Neural progenitor cell (in vitro differentiated cells): ENCODE results near the gene NRSN2. TPM values are rescaled to one million over a fixed set of nuclear protein-coding genes. Genes with fewer than 3 reads are reported as not detected.

Experiments
- DNase-seq: peaks from one replicate; pipeline ENCODE4 v3.0.0-alpha.2; 2016; ENCODE audit warnings: low spot score
- H2AFZ ChIP-seq: fragments of 200-600 bp; sonication (generic); replicated peaks from 2 replicates; pipeline ENCODE4 v1.6.1; 2016; ENCODE audit warnings: antibody characterized with exemption
- H3F3A ChIP-seq: fragments of 200-600 bp; sonication (generic); 2 replicates; pipeline ENCODE4 v1.6.1; 2016; ENCODE audit warnings: antibody characterized with exemption, low read depth
- H3K27ac ChIP-seq: fragments of 200-600 bp; sonication (generic); 2 replicates; pipeline ENCODE4 v1.5.1; 2016; ENCODE audit warnings: mild to moderate bottlenecking
- H3K27me3 ChIP-seq: fragments of 200-600 bp; sonication (generic); 2 replicates; pipeline ENCODE4 v1.6.1; 2016; ENCODE audit warnings: mild to moderate bottlenecking, moderate library complexity
- H3K36me3 ChIP-seq: fragments of 200-600 bp; sonication (generic); 2 replicates; pipeline ENCODE4 v1.5.1; 2016
- H3K4me1 ChIP-seq: fragments of 200-600 bp; sonication (generic); 2 replicates; pipeline ENCODE4 v1.6.1; 2016; ENCODE audit warnings: mixed run types
- H3K4me2 ChIP-seq: fragments of 200-600 bp; sonication (generic); 2 replicates; pipeline ENCODE4 v1.6.1; 2016
- H3K4me3 ChIP-seq: fragments of 200-600 bp; sonication (generic); 2 replicates; pipeline ENCODE4 v1.5.1; 2016
- H3K79me2 ChIP-seq: fragments of 200-600 bp; sonication (generic); 2 replicates; pipeline ENCODE4 v1.6.1; 2016; ENCODE audit warnings: low read depth
- H3K9ac ChIP-seq: fragments of 200-600 bp; sonication (generic); 2 replicates; pipeline ENCODE4 v1.6.1; 2016
- H3K9me3 ChIP-seq: fragments of 200-600 bp; sonication (generic); 2 replicates; pipeline ENCODE4 v1.5.1; 2016; ENCODE audit warnings: low read depth
- H4K20me1 ChIP-seq: fragments of 200-600 bp; sonication (generic); 2 replicates; pipeline ENCODE4 v1.6.1; 2016; ENCODE audit warnings: low read depth
- H3K27ac Mint-ChIP-seq: 3 replicates; pipeline ENCODE4 v1.8.0; 2021; ENCODE audit warnings: mixed read lengths
- H3K27me3 Mint-ChIP-seq: 2 replicates; pipeline ENCODE4 v1.8.0; 2022; ENCODE audit warnings: low read depth, mild to moderate bottlenecking, inconsistent platforms, moderate library complexity, mixed read lengths; ENCODE audit not compliant: insufficient read depth
- H3K36me3 Mint-ChIP-seq: 3 replicates; pipeline ENCODE4 v1.8.0; 2021; ENCODE audit warnings: mixed read lengths
- H3K4me1 Mint-ChIP-seq: 3 replicates; pipeline ENCODE4 v1.8.0; 2021; ENCODE audit warnings: mixed read lengths
- H3K4me3 Mint-ChIP-seq: 3 replicates; pipeline ENCODE4 v1.8.0; 2021; ENCODE audit warnings: mild to moderate bottlenecking, moderate library complexity, mixed read lengths
- H3K9me3 Mint-ChIP-seq: 3 replicates; pipeline ENCODE4 v1.8.0; 2020; ENCODE audit warnings: mixed read lengths
- EZH2 ChIP-seq: fragments of 200-600 bp; sonication (generic); IDR thresholded peaks from 2 replicates; pipeline ENCODE4 v1.6.1; 2017; ENCODE audit warnings: antibody characterized with exemption, mild to moderate bottlenecking, moderate library complexity
- EZH2phosphoT487 ChIP-seq: fragments of 200-600 bp; sonication (generic); IDR thresholded peaks from 2 replicates; pipeline ENCODE4 v1.6.1; 2017; ENCODE audit warnings: antibody characterized with exemption
- total RNA-seq: library from RNA; depleted of rRNA; stranded (reverse); fragments of >200 nt; gene quantifications from 2 replicates; pipeline ENCODE4 v1.2.3, GENCODE V29; 2015; ENCODE audit warnings: low replicate concordance
- TF ChIP-seq, protein P1 (sequence below): fragments of 200-600 bp; sonication (generic); IDR thresholded peaks from 2 replicates; pipeline ENCODE4 v1.5.1; 2017; ENCODE audit warnings: antibody characterized with exemption, mild to moderate bottlenecking

Gene NRSN2
- total RNA-seq, 1 donor from 2014 or later = 8.8 TPM

DNA sequence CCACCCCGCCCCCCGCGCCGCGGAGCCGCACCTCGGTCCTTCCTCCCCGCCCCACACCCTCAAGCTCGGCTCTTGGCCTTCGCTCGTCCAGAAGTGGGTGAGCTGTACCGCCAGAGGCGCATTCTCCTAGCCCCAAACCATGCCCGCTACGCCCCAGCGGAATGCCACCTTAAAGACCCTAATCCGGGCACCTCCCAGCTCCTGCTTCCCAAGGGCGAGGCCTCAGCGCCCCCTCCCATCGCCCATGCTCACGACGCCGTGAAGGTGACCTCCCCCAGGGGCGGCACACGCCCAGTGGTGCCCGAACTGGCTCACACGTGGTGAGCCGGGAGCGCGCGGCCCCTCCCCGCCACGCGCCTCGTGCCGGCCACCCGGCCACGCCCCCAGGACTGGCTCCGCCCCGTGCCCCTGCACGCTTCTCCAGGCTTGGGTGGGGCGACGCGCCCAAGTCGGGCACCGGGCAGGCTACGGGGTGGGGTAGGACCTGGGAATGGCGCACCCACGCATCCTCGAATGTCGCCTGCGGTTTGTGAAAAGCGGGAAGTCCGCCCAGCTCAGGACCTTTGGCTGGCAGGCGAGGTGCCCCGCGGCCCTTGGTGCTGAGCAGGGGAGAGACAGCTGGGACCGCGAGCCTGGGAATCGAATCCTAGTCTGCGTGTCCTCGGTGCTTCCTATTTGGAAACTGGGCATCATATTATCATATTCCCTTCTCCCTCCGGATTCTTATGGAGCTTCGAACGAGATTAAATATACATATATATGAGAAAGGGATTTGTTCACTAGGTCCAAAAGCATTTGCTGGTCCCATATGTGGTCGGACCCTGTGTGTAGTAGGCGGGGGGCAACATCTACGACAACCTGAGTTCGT is 22.5 kb upstream of the NRSN2 start:
- H3K4me1 Mint-ChIP-seq = peaks cover 40% of the 10 kb centered on the region
- no peaks in the 10 kb centered on the region for H3K27me3 ChIP-seq
- no peaks in the 10 kb centered on the region for H3K36me3 ChIP-seq
- H4K20me1 ChIP-seq = peaks cover 21% of the 10 kb centered on the region
- H3K4me3 ChIP-seq = peak overlapping the region; percentile 71
- H3K4me1 ChIP-seq = peaks cover 16% of the 10 kb centered on the region
- peak overlapping the region; percentile 85 for H3K27ac ChIP-seq
- DNase-seq = peak; percentile 93
- H3K36me3 Mint-ChIP-seq = peaks cover 29% of the 10 kb centered on the region
- H2AFZ ChIP-seq = peak overlapping the region; percentile 54
- peaks cover 2% of the 10 kb centered on the region for H3K9me3 Mint-ChIP-seq
- no peaks in the 10 kb centered on the region for H3K9me3 ChIP-seq
- H3K9ac ChIP-seq = no peak overlapping the region
- H3K79me2 ChIP-seq = peaks cover 45% of the 10 kb centered on the region
- TF ChIP-seq EZH2phosphoT487 (peak; percentile 39), EZH2 (no peak)
- TF ChIP-seq, protein P1, sequence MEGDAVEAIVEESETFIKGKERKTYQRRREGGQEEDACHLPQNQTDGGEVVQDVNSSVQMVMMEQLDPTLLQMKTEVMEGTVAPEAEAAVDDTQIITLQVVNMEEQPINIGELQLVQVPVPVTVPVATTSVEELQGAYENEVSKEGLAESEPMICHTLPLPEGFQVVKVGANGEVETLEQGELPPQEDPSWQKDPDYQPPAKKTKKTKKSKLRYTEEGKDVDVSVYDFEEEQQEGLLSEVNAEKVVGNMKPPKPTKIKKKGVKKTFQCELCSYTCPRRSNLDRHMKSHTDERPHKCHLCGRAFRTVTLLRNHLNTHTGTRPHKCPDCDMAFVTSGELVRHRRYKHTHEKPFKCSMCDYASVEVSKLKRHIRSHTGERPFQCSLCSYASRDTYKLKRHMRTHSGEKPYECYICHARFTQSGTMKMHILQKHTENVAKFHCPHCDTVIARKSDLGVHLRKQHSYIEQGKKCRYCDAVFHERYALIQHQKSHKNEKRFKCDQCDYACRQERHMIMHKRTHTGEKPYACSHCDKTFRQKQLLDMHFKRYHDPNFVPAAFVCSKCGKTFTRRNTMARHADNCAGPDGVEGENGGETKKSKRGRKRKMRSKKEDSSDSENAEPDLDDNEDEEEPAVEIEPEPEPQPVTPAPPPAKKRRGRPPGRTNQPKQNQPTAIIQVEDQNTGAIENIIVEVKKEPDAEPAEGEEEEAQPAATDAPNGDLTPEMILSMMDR = peak; percentile 49
- peaks cover 9% of the 10 kb centered on the region for H3K27me3 Mint-ChIP-seq
- peak overlapping the region; percentile 83 for H3K4me2 ChIP-seq
- peaks cover 45% of the 10 kb centered on the region for H3F3A ChIP-seq
- peak overlapping the region; percentile 92 for H3K27ac Mint-ChIP-seq
- peak overlapping the region; percentile 96 for H3K4me3 Mint-ChIP-seq

DNA sequence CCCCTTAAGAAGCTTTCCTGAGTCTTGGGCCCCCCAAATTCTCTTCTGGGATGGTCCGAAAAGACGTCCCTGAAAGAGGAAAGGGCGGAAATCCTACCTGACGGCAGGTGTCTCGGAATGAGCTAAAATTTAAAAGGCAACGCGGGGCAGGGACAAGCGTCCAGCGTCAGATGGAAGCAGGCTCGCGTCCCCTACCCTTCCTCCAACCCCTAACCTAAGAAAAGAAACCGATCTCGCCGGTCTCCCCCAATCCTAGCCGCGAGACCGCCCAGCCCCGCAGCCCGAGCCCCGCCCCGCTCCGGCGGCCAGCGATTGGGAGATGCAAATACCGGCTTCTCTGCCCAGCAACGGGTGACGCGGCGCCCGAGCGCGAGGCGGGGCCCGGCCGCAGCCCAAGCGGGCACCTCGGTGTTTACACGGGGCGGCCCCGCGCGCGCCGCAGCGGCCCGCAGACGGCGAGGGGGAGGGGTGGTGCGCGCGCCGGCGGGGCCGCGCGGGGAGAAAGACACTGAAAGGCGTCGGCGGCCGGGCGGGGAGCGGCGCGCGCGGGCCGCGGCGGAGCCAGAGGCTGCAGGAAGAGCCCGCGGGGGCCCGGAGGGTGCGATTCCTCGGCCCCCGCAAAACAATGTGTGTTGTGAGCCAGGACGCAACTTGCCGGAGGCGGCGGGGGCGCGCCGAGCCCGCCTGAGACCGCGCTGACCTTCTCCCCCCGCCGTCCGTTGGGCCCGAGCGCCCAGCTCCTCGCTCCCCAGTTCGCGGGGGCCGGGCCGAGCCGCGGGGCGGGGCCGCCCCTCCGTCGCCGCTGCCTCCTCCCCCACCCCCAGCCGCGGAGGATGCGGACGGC is 21.6 kb upstream of the NRSN2 start, which contains the start of gene SOX12:
TSS of gene SOX12 (plus strand) at position 508 of the 844 bp plus-strand sequence. CDS start 373 bp downstream, outside the sequence.
- Histone ChIP-seq H3K79me2 (peaks cover 54% of the 10 kb centered on the region), H3K36me3 (no peaks in the 10 kb centered on the region), H3K4me1 (peaks cover 25% of the 10 kb centered on the region), H3F3A (peaks cover 53% of the 10 kb centered on the region), H2AFZ (peak within 1 kb of the TSS; percentile 54), H4K20me1 (peaks cover 30% of the 10 kb centered on the region), H3K27ac (peak within 1 kb of the TSS; percentile 92), H3K4me2 (peak within 1 kb of the TSS; percentile 83), H3K9me3 (no peaks in the 10 kb centered on the region), H3K4me3 (peak within 1 kb of the TSS; percentile 97), H3K27me3 (no peaks in the 10 kb centered on the region), H3K9ac (peak within 1 kb of the TSS; percentile 52)
- Mint-ChIP-seq H3K36me3 (peaks cover 26% of the 10 kb centered on the region), H3K4me3 (peak within 1 kb of the TSS; percentile 96), H3K4me1 (peaks cover 45% of the 10 kb centered on the region), H3K9me3 (peaks cover 2% of the 10 kb centered on the region), H3K27ac (peak within 1 kb of the TSS; percentile 92), H3K27me3 (peaks cover 8% of the 10 kb centered on the region)
- no peak for TF ChIP-seq EZH2
- no peak for TF ChIP-seq EZH2phosphoT487
- TF ChIP-seq, protein P1 = no peak
- peak; percentile 98 for DNase-seq

DNA sequence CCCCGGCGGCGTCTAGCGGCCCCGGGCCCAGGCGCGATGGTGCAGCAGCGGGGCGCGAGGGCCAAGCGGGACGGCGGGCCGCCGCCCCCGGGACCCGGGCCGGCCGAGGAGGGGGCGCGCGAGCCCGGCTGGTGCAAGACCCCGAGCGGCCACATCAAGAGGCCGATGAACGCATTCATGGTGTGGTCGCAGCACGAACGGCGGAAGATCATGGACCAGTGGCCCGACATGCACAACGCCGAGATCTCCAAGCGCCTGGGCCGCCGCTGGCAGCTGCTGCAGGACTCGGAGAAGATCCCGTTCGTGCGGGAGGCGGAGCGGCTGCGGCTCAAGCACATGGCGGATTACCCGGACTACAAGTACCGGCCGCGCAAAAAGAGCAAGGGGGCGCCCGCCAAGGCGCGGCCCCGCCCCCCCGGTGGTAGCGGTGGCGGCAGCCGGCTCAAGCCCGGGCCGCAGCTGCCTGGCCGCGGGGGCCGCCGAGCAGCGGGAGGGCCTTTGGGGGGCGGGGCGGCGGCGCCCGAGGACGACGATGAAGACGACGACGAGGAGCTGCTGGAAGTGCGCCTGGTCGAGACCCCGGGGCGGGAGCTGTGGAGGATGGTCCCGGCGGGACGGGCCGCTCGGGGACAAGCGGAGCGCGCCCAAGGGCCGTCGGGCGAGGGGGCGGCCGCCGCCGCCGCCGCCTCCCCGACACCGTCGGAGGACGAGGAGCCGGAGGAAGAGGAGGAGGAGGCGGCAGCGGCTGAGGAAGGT is 20.8 kb upstream of the NRSN2 start:
- H3K4me3 ChIP-seq = peak overlapping the region; percentile 97
- DNase-seq = peak; percentile 92
- peaks cover 27% of the 10 kb centered on the region for H3K4me1 ChIP-seq
- peaks cover 61% of the 10 kb centered on the region for H3F3A ChIP-seq
- H3K9me3 ChIP-seq = no peaks in the 10 kb centered on the region
- no peak overlapping the region for H3K27ac Mint-ChIP-seq
- no peak for TF ChIP-seq EZH2
- no peak for TF ChIP-seq EZH2phosphoT487
- TF ChIP-seq, protein P1 = no peak
- H3K27me3 Mint-ChIP-seq = peaks cover 11% of the 10 kb centered on the region
- H3K4me3 Mint-ChIP-seq = peak overlapping the region; percentile 94
- peak overlapping the region; percentile 80 for H3K4me2 ChIP-seq
- no peaks in the 10 kb centered on the region for H3K27me3 ChIP-seq
- peak overlapping the region; percentile 31 for H3K9ac ChIP-seq
- H3K36me3 Mint-ChIP-seq = peaks cover 21% of the 10 kb centered on the region
- peaks cover 62% of the 10 kb centered on the region for H3K79me2 ChIP-seq
- H3K9me3 Mint-ChIP-seq = peaks cover 2% of the 10 kb centered on the region
- peak overlapping the region; percentile 92 for H3K27ac ChIP-seq
- no peak overlapping the region for H2AFZ ChIP-seq
- peaks cover 48% of the 10 kb centered on the region for H3K4me1 Mint-ChIP-seq
- peaks cover 38% of the 10 kb centered on the region for H4K20me1 ChIP-seq
- no peaks in the 10 kb centered on the region for H3K36me3 ChIP-seq
